Activated T-cell treated with anti-CD3 and anti-CD28 coated beads, Interleukin-2, amount 50 U/mL, for 48 hours (primary cell): ENCODE measurements around the gene SNCA.

Source experiments
- DNase-seq, 2 experiments: peaks; one replicate each; pipeline ENCODE4 v3.0.0-alpha.2; 2020

SNCA gene

GRCh38 chr4:89836897-89837384, at the start of gene SNCA:
TSS of gene SNCA (minus strand) at chr4:89837161. CDS start at chr4:89835667, 1,494 bp downstream.
- peak; percentile 45 to 62 for DNase-seq

DNA sequence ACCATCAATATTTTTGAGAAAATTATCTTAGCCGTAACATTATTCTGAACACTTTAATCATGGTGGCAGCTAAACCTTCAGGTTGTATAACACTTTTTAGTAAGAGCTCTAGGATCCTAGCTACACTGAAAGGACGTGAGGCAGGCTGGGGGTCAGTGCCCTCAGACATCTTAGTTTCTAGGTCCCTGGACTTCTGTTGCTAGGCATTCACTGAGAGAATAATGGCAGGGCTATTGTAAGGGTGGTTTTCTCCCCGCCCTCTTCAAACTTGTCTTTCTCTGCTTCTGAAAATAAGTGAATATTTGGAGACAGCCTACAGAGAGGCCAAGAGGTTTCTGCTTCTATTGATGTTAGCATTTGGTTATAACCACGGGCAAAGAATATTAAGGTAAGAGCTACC, 42.3 kb upstream of the SNCA start:
- no peak for DNase-seq

DNA sequence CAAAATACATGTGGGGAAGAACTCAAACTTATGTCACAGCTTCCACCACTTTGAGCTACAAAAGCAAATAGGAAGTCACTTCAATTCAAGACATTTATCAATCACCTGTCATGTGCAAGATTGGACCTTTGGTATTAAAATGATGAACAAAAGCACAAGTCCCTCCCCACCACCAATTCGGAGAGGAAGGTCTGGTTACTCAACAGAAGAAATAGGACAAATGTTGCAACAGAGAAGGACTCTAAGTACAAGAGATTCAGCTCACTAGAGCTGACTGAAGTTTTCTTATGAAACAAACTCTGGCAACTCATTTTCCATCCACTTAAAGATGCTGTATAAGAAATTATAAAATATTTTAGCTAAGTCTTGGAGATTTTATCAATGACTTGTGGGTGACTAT, 41.6 kb upstream of the SNCA start:
- DNase-seq: no peak

DNA sequence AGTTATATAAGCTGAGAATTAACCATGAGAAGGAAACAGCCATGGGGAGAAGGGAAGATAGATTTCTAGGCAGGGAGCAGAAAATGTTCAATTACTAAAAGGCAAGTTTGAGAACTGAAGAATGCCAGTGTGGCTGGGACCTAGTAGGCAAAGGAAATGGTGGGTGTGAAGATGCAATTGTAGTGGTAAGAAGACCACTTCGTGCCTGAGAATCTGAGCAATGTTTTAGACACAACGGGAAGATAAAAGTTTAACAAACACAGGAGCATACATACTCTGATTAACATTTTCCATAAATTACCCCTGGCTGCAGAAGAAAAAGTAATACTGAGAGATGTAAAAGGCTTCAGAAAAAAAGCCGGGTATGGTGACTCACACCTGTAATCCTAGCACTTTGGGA, 39.6 kb upstream of the SNCA start:
- no peak for DNase-seq

GRCh38 chr4:89871211-89871610, 34.2 kb upstream of the SNCA start:
- no peak for DNase-seq

DNA sequence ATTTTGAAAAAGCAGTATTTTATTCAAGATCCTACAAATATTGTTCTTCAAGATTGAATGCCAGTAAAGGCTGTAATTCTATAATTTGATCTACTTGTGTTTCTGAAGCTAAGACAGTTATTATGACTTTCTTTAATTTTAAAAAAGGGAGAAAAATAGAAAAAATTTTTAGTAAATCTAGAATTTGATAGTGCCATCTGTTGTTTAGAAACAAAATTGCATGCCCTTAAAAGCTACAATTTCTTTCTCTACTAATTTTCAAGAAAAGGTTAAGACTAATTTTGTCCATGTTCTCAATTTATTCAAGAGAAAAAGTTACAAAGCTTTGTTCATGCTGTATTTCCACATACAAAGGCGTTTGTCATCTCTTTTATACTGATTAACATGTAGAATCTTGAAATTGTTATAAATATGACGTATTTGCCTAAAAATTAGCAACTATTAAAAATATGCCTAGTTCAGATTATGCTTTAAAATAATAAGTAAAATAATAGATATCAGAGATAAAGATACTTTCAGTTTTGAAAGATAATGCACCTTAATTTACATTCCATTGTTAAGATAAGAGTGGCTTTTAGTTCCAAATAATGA, 32.1 kb upstream of the SNCA start:
- DNase-seq: no peak

DNA sequence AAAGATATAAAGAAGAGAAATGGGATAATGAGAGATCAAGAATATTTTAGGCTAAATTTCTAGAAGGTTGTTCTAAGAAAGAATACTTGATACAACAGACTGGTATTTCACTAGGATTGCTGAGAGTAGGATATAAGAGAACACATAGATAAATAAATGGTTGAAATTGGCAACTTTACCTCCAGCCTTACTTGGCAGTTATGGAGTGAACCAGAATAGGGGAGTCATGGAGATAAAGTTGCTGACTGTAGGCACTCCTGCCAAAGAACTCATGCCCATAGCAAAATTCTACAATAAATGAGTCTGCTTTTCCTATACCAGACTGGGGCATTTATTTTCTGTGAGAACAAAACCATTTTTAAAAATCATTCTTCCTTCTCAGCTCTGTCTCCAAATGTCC, 31.3 kb upstream of the SNCA start:
- no peak for DNase-seq

- DNase-seq: no peak
Measured at GRCh38 chr4:89863533-89863932, 26.6 kb upstream of the SNCA start.

DNA sequence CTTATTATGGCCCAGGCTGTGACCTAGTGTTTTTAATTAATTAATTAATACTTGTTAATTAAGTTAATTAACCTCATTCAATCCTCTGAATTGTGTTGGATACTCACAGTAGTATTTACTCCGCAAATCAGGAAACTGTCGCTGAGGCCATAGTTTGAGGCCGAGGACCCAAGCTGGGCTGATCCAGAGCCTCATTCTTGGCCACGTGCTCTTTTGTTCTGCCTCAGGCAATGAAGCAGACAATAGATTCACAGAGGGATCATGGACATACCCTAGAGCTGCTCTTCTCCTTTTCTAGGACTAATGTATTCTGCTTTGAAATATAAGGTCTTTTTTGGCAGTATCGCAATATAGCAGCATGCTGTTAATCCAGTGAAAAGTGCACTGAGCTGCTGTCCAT, 24.0 kb upstream of the SNCA start:
- DNase-seq: no peak

DNA sequence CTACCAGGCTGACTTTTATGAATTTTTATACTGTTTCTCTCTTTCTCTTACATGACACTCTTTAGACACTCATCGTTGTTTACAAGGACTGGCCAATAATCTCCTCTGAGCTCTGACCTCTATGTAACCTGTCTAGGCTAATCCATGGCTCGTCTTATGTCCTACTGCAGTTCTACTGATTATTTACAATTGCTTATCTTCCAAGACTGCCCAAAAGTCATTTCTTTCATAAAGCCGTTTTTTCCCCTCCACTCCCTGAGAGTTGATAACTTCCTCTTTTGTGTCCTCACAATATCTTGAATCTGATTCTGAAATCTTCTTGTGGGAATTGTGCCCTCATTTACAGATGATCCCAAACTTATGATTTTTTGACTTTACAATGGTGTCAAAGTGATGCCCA, 18.3 kb upstream of the SNCA start:
- no peak for DNase-seq

GRCh38 chr4:89847571-89848325, 10.8 kb upstream of the SNCA start:
- DNase-seq: no peak

DNA sequence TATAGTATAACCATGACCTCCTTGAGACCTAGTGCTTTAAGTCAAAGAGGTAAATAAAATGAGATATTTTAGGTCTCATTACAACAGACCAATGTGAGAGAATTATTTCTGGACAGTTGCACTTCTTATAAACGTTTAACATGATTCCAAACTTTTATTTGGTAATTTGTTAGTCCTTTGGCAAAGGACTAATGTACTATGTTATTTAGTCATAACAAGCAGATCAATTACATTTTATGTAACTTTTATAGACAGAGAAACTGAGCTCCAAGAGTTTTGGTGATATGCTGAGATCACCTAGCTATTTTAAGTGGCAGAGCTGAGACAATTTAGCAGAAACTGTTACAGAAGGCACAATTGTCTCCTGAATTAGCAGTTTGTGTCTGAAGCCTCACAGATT, 2.6 kb upstream of the SNCA start:
- no peak for DNase-seq

DNA sequence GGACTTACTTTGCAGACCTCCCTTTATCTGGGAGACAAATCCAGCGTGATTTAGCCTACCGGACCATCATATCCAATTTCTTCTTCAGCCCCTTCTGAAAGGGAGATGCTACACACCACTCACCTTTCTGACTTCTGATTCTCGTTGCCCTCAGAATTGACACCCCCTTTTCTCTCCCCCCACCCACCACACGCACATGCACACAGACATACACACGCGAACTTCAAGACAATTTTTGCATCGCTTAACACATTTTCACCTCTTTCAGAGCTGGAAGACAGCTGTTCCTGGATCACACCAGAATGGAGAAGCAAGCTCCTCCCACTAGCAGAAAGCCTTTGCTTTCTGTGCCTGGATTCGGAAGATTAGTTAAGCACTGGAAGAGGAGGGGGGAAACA, 1.0 kb upstream of the SNCA start:
- DNase-seq: no peak

- peak; percentile 47 to 53 for DNase-seq
Measured at GRCh38 chr4:89837385-89837992, 528 bp upstream of the SNCA start.

DNA sequence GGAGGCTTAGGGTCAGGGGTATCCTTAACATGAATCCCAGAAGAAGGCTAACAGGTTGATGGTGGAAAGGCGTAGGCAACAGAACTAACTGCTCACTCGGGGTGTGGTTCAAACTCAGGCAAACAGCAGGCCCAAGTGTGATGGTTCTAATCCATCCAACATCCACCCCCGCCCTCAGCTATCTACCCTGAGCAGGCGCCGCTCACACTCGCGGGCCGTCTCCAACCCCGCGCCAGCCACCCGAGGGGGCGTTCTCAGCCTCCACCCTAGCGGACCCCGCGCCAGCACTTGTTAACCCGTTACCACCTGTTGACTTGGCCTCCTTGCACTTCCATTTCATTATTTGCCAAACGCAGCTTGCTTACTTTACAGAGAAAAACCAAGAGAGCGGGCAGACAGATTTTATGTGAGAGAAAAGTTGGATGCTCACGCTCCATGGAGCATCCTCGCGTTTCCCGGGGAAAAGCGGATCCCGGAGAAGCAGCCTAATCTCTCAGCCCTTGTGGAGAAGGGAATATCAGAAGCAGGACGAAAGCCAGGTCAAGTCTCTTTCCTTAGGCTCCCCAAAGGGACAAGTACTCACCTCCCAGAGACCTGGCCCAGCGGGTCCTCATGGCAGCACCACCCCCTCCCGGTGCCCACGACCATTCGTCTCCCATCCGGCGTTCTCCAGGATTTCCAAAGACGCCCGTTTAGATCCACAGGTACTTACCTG, 773 bp downstream of the SNCA start:
- no peak for DNase-seq

DNA sequence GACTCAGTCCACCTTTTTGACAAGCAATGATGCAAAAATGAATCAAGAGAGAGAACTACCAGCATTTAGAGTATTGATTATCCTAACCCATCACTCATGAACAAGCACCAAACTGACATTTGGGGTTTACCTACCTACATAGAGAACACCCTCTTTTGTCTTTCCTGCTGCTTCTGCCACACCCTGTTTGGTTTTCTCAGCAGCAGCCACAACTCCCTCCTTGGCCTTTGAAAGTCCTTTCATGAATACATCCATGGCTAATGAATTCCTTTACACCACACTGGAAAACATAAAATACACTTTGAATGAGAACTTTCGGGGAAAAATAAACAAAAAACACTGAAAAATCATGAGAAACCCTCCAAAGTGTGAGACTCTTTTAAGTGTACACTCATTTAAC, 1.5 kb downstream of the SNCA start:
- DNase-seq: no peak

- DNase-seq: no peak
Measured at GRCh38 chr4:89834486-89835209, 2.3 kb downstream of the SNCA start.

- DNase-seq: no peak
Measured at GRCh38 chr4:89829470-89830138, 7.4 kb downstream of the SNCA start.

DNA sequence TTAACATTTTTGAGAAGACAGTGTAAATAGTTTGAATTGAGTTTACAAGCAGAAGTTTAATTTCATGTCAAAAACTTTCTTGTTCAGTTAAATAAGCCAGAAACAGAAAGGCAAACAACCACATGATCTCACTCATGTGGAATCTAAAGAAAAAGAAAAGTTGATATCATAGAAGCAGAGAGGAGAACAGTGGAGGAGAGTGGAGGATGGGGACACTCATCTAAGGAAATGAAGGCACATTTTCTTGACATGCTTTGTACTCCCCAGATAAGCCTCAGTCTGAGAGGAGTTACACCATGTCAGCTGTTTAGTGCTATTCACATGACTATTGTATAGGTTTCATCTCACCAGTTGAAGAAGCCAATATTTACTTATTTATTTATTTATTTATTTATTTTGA, 13.5 kb downstream of the SNCA start:
- DNase-seq: no peak

DNA sequence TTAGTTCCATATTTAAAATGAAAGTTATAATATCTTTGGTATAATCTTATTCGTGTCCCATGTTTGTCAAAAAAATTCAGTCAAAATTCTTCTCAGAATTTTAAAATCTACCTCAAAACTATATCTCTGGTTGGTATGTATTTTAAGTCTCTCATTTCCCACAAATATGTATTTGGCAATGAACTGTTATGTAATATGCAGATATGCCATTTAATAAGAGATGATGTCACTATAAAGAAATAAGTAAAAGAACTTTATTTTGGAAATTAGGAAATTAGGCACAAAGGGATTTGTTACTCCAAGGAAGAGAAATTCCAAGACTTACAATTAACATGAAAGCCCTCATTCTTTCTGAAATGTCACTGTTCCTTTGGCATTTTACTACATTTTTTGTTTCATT, 15.3 kb downstream of the SNCA start:
- DNase-seq: no peak

DNA sequence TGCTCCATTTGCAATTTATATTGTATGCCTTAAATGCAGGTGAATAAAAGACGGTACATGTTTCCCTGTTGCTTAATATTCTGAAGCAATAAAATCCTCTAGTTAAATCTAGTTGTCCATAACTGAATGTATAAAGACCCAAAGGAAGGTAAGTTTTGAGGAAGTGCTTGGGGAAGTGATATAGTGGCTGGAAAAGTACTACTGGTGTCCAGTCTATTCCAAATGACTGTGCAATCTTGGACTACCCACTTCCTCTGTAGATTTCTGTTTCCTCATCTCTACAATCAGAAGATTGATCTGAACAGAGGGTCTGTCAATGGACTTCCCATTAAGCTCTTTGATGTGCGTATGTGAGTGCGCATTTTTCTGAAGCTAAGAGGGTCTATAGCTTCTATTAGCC, 17.0 kb downstream of the SNCA start:
- no peak for DNase-seq

DNA sequence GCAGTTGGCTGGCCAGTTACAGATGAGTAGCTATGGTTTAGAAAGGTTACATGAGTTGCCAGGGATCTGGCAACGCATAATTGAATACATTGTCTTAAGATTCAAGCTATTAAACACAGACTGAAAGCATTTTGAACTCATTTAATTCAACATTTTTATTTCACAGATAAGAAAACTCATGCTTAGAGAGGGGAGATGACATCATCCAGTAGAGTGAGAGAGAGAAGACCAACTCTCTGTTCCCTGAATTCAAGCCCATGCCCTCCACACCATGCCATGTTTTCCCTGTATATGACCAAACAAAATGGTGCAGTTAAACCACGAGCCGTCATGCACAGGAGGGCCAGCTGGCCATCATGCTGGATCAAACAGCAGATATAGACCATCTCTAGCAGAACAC, 22.6 kb downstream of the SNCA start:
- DNase-seq: no peak
